ENCODE data around the gene CCDC120. TPM values are rescaled to one million over a fixed set of nuclear protein-coding genes. Genes with fewer than 3 reads are reported as not detected.

CCDC120 gene
- total RNA-seq, 1 experiment from 2014 or later = 5.3 TPM

DNA sequence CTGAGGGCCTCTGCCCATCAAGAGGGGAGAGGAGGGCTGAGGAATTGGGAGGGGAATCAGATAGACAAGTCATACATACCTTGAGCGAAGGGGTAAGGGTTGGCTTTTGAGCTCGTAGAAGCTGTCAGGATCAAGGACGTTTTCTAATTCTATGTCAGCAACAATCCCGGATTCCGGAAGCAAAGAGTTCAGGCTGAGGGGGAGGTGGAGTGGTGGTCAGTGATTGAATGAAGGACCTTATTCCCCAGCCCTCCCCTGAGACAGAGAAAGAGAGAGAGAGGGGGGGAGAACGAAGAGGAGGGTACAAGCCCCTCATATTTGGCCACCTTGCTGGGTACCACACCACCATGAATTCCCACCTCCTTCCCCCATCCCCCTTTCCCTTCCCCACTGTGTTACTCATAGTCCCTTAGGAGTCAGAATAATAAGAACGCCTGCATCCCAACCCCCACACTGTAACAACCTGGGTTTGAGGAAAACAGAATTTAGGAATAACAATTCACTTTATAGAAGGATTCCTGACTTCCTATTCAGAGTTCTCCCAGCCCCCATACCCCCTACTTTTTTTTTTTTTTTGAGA, 18.3 kb upstream of the CCDC120 start:
- ATAC-seq (no peak), DNase-seq (peak; percentile 35)
- intact Hi-C loops (cut with micrococcal nuclease) = loop anchor here (5.0 kb wide), 2 partner anchors 122 to 143 kb away; partner anchors contain the start of genes MAGIX, PQBP1 and TIMM17B
- no TSS peak for BruUV-seq (replicated peaks)
- POLR2A ChIA-PET (ENCODE audit: unreplicated experiment) = interaction anchor here (0.6 kb wide), 2 partner anchors 37 to 1020 kb away, joined by 3 to 9 read pairs; no protein-coding TSS in a partner anchor
- peak overlapping the region; percentile 49 for H3K9ac ChIP-seq (ENCODE audit: low read length)
- H3K9me2 ChIP-seq (replicated peaks; ENCODE audit: low read length) = no peaks in the 10 kb centered on the region
- no peaks in the 10 kb centered on the region for H3K9me3 ChIP-seq (ENCODE audit: low read length)
- no peaks in the 10 kb centered on the region for H4K20me1 ChIP-seq (ENCODE audit: low read length)
- CTCF ChIA-PET = no interaction called here
- TF ChIP-seq, protein P1, sequence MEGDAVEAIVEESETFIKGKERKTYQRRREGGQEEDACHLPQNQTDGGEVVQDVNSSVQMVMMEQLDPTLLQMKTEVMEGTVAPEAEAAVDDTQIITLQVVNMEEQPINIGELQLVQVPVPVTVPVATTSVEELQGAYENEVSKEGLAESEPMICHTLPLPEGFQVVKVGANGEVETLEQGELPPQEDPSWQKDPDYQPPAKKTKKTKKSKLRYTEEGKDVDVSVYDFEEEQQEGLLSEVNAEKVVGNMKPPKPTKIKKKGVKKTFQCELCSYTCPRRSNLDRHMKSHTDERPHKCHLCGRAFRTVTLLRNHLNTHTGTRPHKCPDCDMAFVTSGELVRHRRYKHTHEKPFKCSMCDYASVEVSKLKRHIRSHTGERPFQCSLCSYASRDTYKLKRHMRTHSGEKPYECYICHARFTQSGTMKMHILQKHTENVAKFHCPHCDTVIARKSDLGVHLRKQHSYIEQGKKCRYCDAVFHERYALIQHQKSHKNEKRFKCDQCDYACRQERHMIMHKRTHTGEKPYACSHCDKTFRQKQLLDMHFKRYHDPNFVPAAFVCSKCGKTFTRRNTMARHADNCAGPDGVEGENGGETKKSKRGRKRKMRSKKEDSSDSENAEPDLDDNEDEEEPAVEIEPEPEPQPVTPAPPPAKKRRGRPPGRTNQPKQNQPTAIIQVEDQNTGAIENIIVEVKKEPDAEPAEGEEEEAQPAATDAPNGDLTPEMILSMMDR (conservative IDR thresholded peaks at IDR 0.05; ENCODE audit: low read depth, low read length) = no peak
- TF ChIP-seq EZH2phosphoT487 (IDR thresholded peaks at IDR 0.05; ENCODE audit: borderline replicate concordance, low read length) = no peak
- no peak for TF ChIP-seq EZH2 (IDR thresholded peaks at IDR 0.05; ENCODE audit: low read length, unreplicated experiment)
- peak overlapping the region; percentile 84 for H3K27ac ChIP-seq (ENCODE audit: low read length)
- H3K4me3 ChIP-seq (ENCODE audit: low read length) = peak overlapping the region; percentile 96
- H3K79me2 ChIP-seq (ENCODE audit: low read length) = peaks cover 41% of the 10 kb centered on the region
- peaks cover 42% of the 10 kb centered on the region for H3K4me1 ChIP-seq (ENCODE audit: insufficient read depth, low read length)
- H3K27me3 ChIP-seq (ENCODE audit: low read length) = no peaks in the 10 kb centered on the region
- peak overlapping the region; percentile 91 for H3K4me2 ChIP-seq (ENCODE audit: low read length)
- no peak overlapping the region for H2AFZ ChIP-seq (ENCODE audit: low read length)
- H3K36me3 ChIP-seq (ENCODE audit: low read depth, low read length) = peaks cover 14% of the 10 kb centered on the region
- H3F3A ChIP-seq (ENCODE audit: low read length, unreplicated experiment) = no peaks in the 10 kb centered on the region

DNA sequence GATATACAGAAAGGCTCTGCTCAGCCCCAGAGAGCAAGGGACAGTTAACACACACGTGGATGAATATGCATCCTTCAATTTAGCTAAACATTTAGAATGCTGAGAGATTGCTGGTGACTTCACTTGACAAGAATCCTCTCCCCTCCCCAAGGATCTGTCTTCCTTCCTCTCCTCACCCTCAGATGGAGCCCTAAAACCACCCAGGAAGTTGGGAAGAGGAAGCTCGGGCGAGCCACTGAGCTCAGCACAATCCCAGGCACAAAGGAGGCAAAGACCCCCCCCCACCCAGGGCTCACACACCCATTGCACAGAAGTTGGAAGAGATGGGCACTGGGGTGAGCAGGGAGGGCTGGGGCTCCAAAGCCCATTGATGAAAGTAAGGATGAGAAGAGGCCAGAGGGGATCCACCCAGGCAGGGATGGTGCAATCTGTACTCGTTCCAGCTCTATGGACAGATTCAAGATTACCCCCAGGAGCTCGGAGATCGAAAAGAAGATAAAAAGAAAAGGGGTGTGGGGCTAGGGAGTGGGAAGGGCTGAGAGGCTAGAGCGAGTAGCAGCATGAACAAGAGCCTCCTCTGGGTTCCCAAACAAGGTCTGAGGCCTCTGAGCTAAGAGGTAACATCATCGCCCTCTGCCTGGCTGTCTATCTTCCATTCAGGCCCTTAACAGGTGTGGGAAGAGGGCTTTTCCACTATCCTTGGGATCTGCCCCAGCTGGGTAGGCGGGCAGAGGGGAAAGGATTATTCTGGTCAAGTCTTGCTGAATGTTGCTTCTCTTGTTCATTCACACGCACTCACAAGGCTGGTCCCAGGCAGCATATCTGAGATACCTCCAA, 16.8 kb upstream of the CCDC120 start:
- POLR2A ChIA-PET (ENCODE audit: unreplicated experiment) = interaction anchor here (0.6 kb wide), 3 partner anchors 84 to 193 kb away, joined by 4 to 6 read pairs (median 4); partner anchors contain the start of gene CCDC22
- H3K9ac ChIP-seq (ENCODE audit: low read length) = peak overlapping the region; percentile 91
- ATAC-seq = peak; percentile 1; the same call in 1 of the 2 replicates
- no peaks in the 10 kb centered on the region for H3K9me3 ChIP-seq (ENCODE audit: low read length)
- no peaks in the 10 kb centered on the region for H3F3A ChIP-seq (ENCODE audit: low read length, unreplicated experiment)
- DNase-seq = peak; percentile 60
- peak overlapping the region; percentile 52; the same call in 1 of the 2 replicates for H2AFZ ChIP-seq (ENCODE audit: low read length)
- H3K27me3 ChIP-seq (ENCODE audit: low read length) = no peaks in the 10 kb centered on the region
- intact Hi-C loops (cut with micrococcal nuclease) = loop anchor here (5.0 kb wide), 2 partner anchors 120 to 145 kb away; partner anchors contain the start of genes MAGIX, PQBP1 and TIMM17B
- CTCF ChIA-PET = no interaction called here
- peak overlapping the region; percentile 65 for H3K27ac ChIP-seq (ENCODE audit: low read length)
- no peaks in the 10 kb centered on the region for H3K9me2 ChIP-seq (replicated peaks; ENCODE audit: low read length)
- TF ChIP-seq EZH2 (IDR thresholded peaks at IDR 0.05; ENCODE audit: low read length, unreplicated experiment) (no peak), EZH2phosphoT487 (IDR thresholded peaks at IDR 0.05; ENCODE audit: borderline replicate concordance, low read length) (no peak)
- TF ChIP-seq, protein P1 (conservative IDR thresholded peaks at IDR 0.05; ENCODE audit: low read depth, low read length) = no peak
- H3K4me1 ChIP-seq (ENCODE audit: insufficient read depth, low read length) = peaks cover 42% of the 10 kb centered on the region
- H4K20me1 ChIP-seq (ENCODE audit: low read length) = no peaks in the 10 kb centered on the region
- peaks cover 41% of the 10 kb centered on the region for H3K79me2 ChIP-seq (ENCODE audit: low read length)
- H3K36me3 ChIP-seq (ENCODE audit: low read depth, low read length) = peaks cover 14% of the 10 kb centered on the region
- H3K4me3 ChIP-seq (ENCODE audit: low read length) = peak overlapping the region; percentile 96
- BruUV-seq (replicated peaks) = TSS peak; percentile 62
- peak overlapping the region; percentile 91 for H3K4me2 ChIP-seq (ENCODE audit: low read length)

All from PC-3 (cell line).